ENCODE data around the gene ZNF341.

GRCh38 chr20:33719989-33720709 is 11.6 kb upstream of the ZNF341 start, which contains the start of gene PXMP4:
- no peak for TF ChIP-seq CTCF (IDR thresholded peaks at IDR 0.05)
- TF ChIP-seq TCF7L2 (IDR thresholded peaks at IDR 0.05; ENCODE audit: low read depth, low read length) = no peak
- TF ChIP-seq REST (IDR thresholded peaks at IDR 0.05; ENCODE audit: insufficient read depth in 1 of 2, low read depth in 2 of 2, low read length in 1 of 2) = no peak
- TF ChIP-seq POLR2AphosphoS5 (IDR thresholded peaks at IDR 0.05; ENCODE audit: low read depth, low read length) = no peak
- peak; percentile 95 for TF ChIP-seq SIN3A (IDR thresholded peaks at IDR 0.05; ENCODE audit: borderline replicate concordance, insufficient read depth, low read depth, low read length)
